ENCODE data around the gene ABCD1.

GRCh38 chrX:153776611-153777045 lies 52.0 kb downstream of the ABCD1 start:
- TF ChIP-seq CTCF (IDR thresholded peaks at IDR 0.05; ENCODE audit: low read length) (no peak), EZH2 (IDR thresholded peaks at IDR 0.05; ENCODE audit: borderline replicate concordance, low read length) (no peak)

All from OCI-LY1 (cell line).